H9 (cell line): ENCODE data around the gene SMARCD3. TPM values are rescaled to one million over a fixed set of nuclear protein-coding genes. Genes with fewer than 3 reads are reported as not detected.

Experiments used
- DNase-seq: peaks from one replicate; pipeline ENCODE4 v3.0.0-alpha.2; 2017
- H2AFZ ChIP-seq: one replicate; pipeline ENCODE4 v1.6.1; 2013; ENCODE audit warnings: mild to moderate bottlenecking, low read length, control low read depth, moderate library complexity
- H2AK5ac ChIP-seq: 2 replicates; pipeline ENCODE4 v1.6.1; 2013; ENCODE audit warnings: low read length, control low read depth, mixed read lengths; ENCODE audit not compliant: insufficient read length
- H2BK120ac ChIP-seq: one replicate; pipeline ENCODE4 v1.6.1; 2013; ENCODE audit warnings: low read depth, mild to moderate bottlenecking, low read length, control low read depth, inconsistent platforms; ENCODE audit not compliant: poor library complexity, severe bottlenecking
- H2BK12ac ChIP-seq: 2 replicates; pipeline ENCODE4 v1.6.1; 2013; ENCODE audit warnings: low read length, control low read depth, mixed read lengths, low read depth; ENCODE audit not compliant: insufficient read length
- H2BK15ac ChIP-seq: 2 replicates; pipeline ENCODE4 v1.6.1; 2013; ENCODE audit warnings: low read depth, low read length, control low read depth
- H2BK20ac ChIP-seq: one replicate; pipeline ENCODE4 v1.6.1; 2013; ENCODE audit warnings: low read depth, mild to moderate bottlenecking, low read length, control low read depth, inconsistent platforms; ENCODE audit not compliant: poor library complexity, severe bottlenecking
- H2BK5ac ChIP-seq: 2 replicates; pipeline ENCODE4 v1.6.1; 2013; ENCODE audit warnings: low read length, control low read depth, mixed read lengths; ENCODE audit not compliant: insufficient read length
- H3K14ac ChIP-seq: 2 replicates; pipeline ENCODE4 v1.6.1; 2013; ENCODE audit warnings: low read length, control low read depth; ENCODE audit not compliant: insufficient read depth
- H3K18ac ChIP-seq: 2 replicates; pipeline ENCODE4 v1.6.1; 2013; ENCODE audit warnings: low read depth, mild to moderate bottlenecking, mixed read lengths, low read length, control low read depth; ENCODE audit not compliant: insufficient read length
- H3K23ac ChIP-seq: 2 replicates; pipeline ENCODE4 v1.6.1; 2013; ENCODE audit warnings: low read length, control low read depth, mixed read lengths, low read depth; ENCODE audit not compliant: insufficient read length
- H3K23me2 ChIP-seq: 2 replicates; pipeline ENCODE4 v1.6.1; 2013; ENCODE audit warnings: low read depth, mild to moderate bottlenecking, mixed read lengths, low read length, control low read depth; ENCODE audit not compliant: insufficient read length, poor library complexity, severe bottlenecking
- H3K27ac ChIP-seq: 2 replicates; pipeline ENCODE4 v1.5.1; 2013; ENCODE audit warnings: low read length, control low read depth, mixed read lengths, low read depth; ENCODE audit not compliant: insufficient read length
- H3K27me3 ChIP-seq: 2 replicates; pipeline ENCODE4 v1.6.1; 2013; ENCODE audit warnings: low read length, control low read depth, inconsistent platforms; ENCODE audit not compliant: insufficient read depth
- H3K4ac ChIP-seq: 2 replicates; pipeline ENCODE4 v1.6.1; 2013; ENCODE audit warnings: low read depth, mild to moderate bottlenecking, control low read depth, inconsistent platforms, low read length, moderate library complexity
- H3K4me1 ChIP-seq: 2 replicates; pipeline ENCODE4 v1.6.1; 2013; ENCODE audit warnings: low read length, control low read depth, inconsistent platforms; ENCODE audit not compliant: insufficient read depth
- H3K4me2 ChIP-seq: 2 replicates; pipeline ENCODE4 v1.6.1; 2013; ENCODE audit warnings: low read length, control low read depth, mixed read lengths; ENCODE audit not compliant: insufficient read length, insufficient read depth
- H3K56ac ChIP-seq: 2 replicates; pipeline ENCODE4 v1.6.1; 2013; ENCODE audit warnings: low read depth, mild to moderate bottlenecking, mixed read lengths, low read length, control low read depth; ENCODE audit not compliant: insufficient read length
- H3K79me1 ChIP-seq: 2 replicates; pipeline ENCODE4 v1.6.1; 2013; ENCODE audit warnings: low read depth, mild to moderate bottlenecking, moderate library complexity, low read length, control low read depth, inconsistent platforms; ENCODE audit not compliant: insufficient read depth, poor library complexity, severe bottlenecking
- H3K79me2 ChIP-seq: 2 replicates; pipeline ENCODE4 v1.6.1; 2013; ENCODE audit warnings: low read length, control low read depth, inconsistent platforms; ENCODE audit not compliant: insufficient read depth
- H3K9ac ChIP-seq: 2 replicates; pipeline ENCODE4 v1.6.1; 2013; ENCODE audit warnings: low read length, control low read depth, mixed read lengths; ENCODE audit not compliant: insufficient read length; ENCODE audit errors: extremely low read depth
- H3K9me3 ChIP-seq: one replicate; pipeline ENCODE4 v1.6.1; 2013; ENCODE audit warnings: low read depth, low read length, inconsistent platforms; ENCODE audit not compliant: control insufficient read depth
- H3T11ph ChIP-seq: one replicate; pipeline ENCODE4 v1.6.1; 2013; ENCODE audit warnings: mild to moderate bottlenecking, low read length, control low read depth, inconsistent platforms
- H4K20me1 ChIP-seq: one replicate; pipeline ENCODE4 v1.6.1; 2013; ENCODE audit not compliant: control insufficient read depth, insufficient read length, insufficient read depth
- H4K5ac ChIP-seq: 2 replicates; pipeline ENCODE4 v1.6.1; 2013; ENCODE audit warnings: low read depth, mild to moderate bottlenecking, mixed read lengths, low read length, control low read depth; ENCODE audit not compliant: insufficient read length
- H4K8ac ChIP-seq: replicated peaks from 2 replicates; pipeline ENCODE4 v1.6.1; 2013; ENCODE audit warnings: low read length, control low read depth, mixed read lengths, low read depth; ENCODE audit not compliant: insufficient read length
- H4K91ac ChIP-seq: 2 replicates; pipeline ENCODE4 v1.6.1; 2013; ENCODE audit warnings: low read depth, mild to moderate bottlenecking, moderate library complexity, mixed read lengths, low read length, control low read depth; ENCODE audit not compliant: insufficient read length
- H3K27ac Mint-ChIP-seq, 3 experiments: 2 replicates in 2 of 3; 3 replicates in 1 of 3; pipeline ENCODE4 v1.8.0; 2020 to 2021; ENCODE audit warnings: mixed read lengths in 3 of 3, mild to moderate bottlenecking in 1 of 3, moderate library complexity in 1 of 3
- H3K27me3 Mint-ChIP-seq: 2 replicates; pipeline ENCODE4 v1.8.0; 2021; ENCODE audit warnings: low read depth, mild to moderate bottlenecking, moderate library complexity, mixed read lengths
- H3K36me3 Mint-ChIP-seq, 3 experiments: 2 replicates in 2 of 3; 3 replicates in 1 of 3; pipeline ENCODE4 v1.8.0; 2020 to 2021; ENCODE audit warnings: low read depth in 3 of 3, mixed read lengths in 3 of 3; ENCODE audit not compliant: insufficient read depth in 1 of 3
- H3K4me1 Mint-ChIP-seq, 2 experiments: 2 replicates each; pipeline ENCODE4 v1.8.0; 2020; ENCODE audit warnings: mixed read lengths in 2 of 2
- H3K4me3 Mint-ChIP-seq, 2 experiments: 2 replicates in 1 of 2; 3 replicates in 1 of 2; pipeline ENCODE4 v1.8.0; 2020 to 2021; ENCODE audit warnings: mild to moderate bottlenecking in 2 of 2, mixed read lengths in 2 of 2, moderate library complexity in 1 of 2
- H3K9me3 Mint-ChIP-seq, 2 experiments: 2 replicates in 1 of 2; 3 replicates in 1 of 2; pipeline ENCODE4 v1.8.0; 2020; ENCODE audit warnings: mild to moderate bottlenecking in 2 of 2, mixed read lengths in 2 of 2, moderate library complexity in 1 of 2
- CTCF ChIP-seq: fragments of 200-600 bp; sonication (generic); conservative IDR thresholded peaks from 3 replicates; pipeline ENCODE4 v1.8.0; 2021; ENCODE audit warnings: antibody characterized with exemption, mild to moderate bottlenecking
- WGBS: extraction: QIAGEN DNeasy Blood & Tissue Kit; methylation state at CpG from one replicate; pipeline ENCODE4 v1.1.7; 2013; ENCODE audit warnings: missing lambda C conversion rate, low lambda C conversion rate, mixed read lengths; ENCODE audit not compliant: insufficient read length; ENCODE audit errors: extremely low coverage; 5-methylcytosine and 5-hydroxymethylcytosine counted together
- total RNA-seq: library from RNA; stranded (reverse); gene quantifications from 2 replicates; pipeline ENCODE4 v1.2.1, GENCODE V29; 2021

Gene SMARCD3
- total RNA-seq, 1 experiment from 2014 or later = 5.0 TPM

- Histone ChIP-seq H3T11ph (no peak overlapping the region), H2BK12ac (no peak overlapping the region), H3K23ac (no peak overlapping the region), H4K8ac (no peak overlapping the region), H2BK5ac (no peak overlapping the region), H4K91ac (no peak overlapping the region), H2BK120ac (no peak overlapping the region), H2BK20ac (no peak overlapping the region), H3K56ac (no peak overlapping the region), H3K79me2 (no peaks in the 10 kb centered on the region), H3K18ac (no peak overlapping the region), H2AK5ac (no peak overlapping the region), H3K27me3 (no peaks in the 10 kb centered on the region), H3K4me2 (no peak overlapping the region), H3K79me1 (no peaks in the 10 kb centered on the region), H3K9me3 (no peaks in the 10 kb centered on the region), H3K9ac (no peak overlapping the region), H3K4me1 (peaks cover 5% of the 10 kb centered on the region; the same call in 1 of the 2 replicates), H2AFZ (no peak overlapping the region), H3K4ac (no peak overlapping the region), H3K27ac (no peak overlapping the region), H3K23me2 (no peaks in the 10 kb centered on the region), H4K5ac (no peak overlapping the region), H3K14ac (no peak overlapping the region), H4K20me1 (peaks cover 3% of the 10 kb centered on the region), H2BK15ac (no peak overlapping the region)
- no peak overlapping the region for H3K27ac Mint-ChIP-seq
- H3K9me3 Mint-ChIP-seq = no peaks in the 10 kb centered on the region
- H3K36me3 Mint-ChIP-seq = peaks cover 0 to 5% (median 0%) of the 10 kb centered on the region in 3 experiments; a peak in 3 of 7 replicates
- H3K4me1 Mint-ChIP-seq = peaks cover 13 to 16% of the 10 kb centered on the region in 2 experiments
- no peak for TF ChIP-seq CTCF
- WGBS = no CpG with 5 or more reads among the region's 9 CpGs
- H3K4me3 Mint-ChIP-seq = no peak overlapping the region
- DNase-seq = no peak
- peaks cover 46% of the 10 kb centered on the region for H3K27me3 Mint-ChIP-seq
Observed at GRCh38 chr7:151206914-151207313, 41.6 kb downstream of the SMARCD3 start.
